GM04503 (cell line): ENCODE results near the gene IRF1.

Experiments used
- DNase-seq: peaks from one replicate; pipeline ENCODE4 v3.0.0-alpha.2; 2012; ENCODE audit warnings: low read depth

Gene IRF1

GRCh38 chr5:132500931-132501628 lies 10.5 kb upstream of the IRF1 start:
- DNase-seq: no peak

DNA sequence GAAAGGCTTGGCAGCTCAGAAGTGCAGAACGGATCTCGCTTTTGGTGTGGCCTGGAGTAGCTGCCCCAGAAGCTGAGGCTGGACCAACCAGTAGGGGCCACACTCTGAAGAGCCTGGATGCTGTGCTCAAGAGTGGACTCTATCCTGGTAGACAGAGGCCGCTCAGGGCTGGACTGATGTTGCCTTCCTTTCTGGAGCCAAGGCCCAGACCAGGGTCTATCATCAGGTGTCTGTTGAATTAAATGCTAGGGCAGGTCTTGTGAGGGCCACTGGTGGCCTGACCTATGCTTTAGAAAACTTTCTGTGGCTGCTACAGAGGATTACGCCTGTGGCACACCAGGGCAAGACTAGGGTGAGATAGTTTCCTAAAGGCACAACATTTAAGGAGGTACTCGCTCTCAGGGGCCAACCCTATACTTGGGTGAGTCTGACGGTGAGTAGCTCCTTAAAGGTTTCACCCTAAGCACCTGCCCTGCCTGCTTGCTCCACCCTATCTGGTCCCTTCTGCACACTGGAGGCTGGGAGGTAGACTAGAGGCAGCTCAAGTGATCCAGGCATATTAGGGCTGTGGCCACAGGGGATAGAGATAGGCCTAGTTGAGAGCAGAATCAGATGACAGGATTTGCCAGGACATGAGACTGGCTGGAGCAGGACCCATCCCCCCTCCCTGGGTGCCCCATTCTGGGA lies 9.8 kb upstream of the IRF1 start:
- DNase-seq: no peak

DNA sequence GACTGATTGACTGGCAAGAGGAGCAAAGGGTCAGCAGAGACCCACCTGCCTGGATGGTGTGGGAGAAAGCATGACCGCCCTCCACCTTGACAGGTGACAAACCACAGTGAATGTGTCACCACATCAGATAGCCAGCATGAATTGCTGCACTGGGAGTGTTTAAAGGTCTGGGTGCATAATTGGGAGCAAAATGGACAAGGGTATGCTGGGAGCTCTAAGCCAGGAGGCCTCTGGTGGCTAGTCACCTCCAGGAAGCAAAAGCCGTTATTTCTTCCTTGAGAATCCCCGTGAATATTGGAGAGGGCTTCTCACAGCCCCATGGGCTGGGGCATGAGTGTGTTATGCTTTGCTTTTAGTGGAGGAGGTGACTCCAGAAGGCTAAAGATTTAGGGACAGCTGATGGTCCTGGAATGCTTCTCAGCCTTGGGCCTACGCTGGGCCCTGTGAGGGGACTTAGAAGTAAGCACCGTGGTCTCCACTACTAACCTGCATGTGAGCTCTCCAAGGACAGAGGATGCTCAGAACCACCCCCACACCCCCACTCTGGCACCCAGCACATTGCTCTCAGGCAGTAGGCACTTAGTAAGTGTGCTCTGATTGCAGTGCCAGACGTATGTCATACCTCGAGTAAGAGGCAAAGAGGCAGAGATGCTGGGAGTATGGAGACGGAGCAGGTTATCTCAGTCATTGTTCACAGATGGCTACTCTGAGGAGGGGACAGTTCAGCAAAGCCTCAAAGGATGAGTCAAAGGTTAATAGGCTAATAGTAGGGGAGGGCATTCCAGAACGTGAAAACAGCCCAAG lies 9.1 kb upstream of the IRF1 start:
- DNase-seq: no peak

DNA sequence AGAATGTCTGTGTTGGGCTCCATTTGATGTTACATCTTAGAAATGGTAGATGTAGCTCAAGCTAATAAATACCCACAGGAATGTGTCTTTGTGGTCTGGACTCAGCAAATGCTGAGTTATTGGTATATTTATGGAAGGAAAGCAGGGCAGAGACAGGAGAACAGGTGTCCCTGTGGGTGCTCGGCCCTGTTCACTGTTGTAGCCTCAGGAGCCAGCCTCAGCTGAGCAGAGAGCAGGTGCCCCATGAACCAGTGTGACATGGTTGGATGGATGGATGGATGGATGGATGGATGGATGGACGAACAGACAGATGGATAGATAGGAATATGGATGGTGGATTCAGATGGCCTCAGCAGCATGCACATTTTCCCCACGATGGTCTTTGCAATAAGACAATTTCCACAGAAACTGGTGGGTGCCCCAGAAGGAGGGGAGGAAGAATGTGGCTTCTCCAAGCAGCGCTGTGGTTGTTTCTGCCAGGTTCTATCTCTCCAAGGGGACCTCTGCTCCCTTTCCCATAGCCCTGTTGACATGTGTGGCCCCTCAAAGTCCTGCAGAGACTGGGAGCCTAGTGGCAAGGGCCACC lies 8.2 kb upstream of the IRF1 start:
- DNase-seq: no peak

GRCh38 chr5:132498152-132498551 lies 7.6 kb upstream of the IRF1 start:
- peak; percentile 51 for DNase-seq

GRCh38 chr5:132497488-132497997 lies 7.0 kb upstream of the IRF1 start:
- peak; percentile 83 for DNase-seq

DNA sequence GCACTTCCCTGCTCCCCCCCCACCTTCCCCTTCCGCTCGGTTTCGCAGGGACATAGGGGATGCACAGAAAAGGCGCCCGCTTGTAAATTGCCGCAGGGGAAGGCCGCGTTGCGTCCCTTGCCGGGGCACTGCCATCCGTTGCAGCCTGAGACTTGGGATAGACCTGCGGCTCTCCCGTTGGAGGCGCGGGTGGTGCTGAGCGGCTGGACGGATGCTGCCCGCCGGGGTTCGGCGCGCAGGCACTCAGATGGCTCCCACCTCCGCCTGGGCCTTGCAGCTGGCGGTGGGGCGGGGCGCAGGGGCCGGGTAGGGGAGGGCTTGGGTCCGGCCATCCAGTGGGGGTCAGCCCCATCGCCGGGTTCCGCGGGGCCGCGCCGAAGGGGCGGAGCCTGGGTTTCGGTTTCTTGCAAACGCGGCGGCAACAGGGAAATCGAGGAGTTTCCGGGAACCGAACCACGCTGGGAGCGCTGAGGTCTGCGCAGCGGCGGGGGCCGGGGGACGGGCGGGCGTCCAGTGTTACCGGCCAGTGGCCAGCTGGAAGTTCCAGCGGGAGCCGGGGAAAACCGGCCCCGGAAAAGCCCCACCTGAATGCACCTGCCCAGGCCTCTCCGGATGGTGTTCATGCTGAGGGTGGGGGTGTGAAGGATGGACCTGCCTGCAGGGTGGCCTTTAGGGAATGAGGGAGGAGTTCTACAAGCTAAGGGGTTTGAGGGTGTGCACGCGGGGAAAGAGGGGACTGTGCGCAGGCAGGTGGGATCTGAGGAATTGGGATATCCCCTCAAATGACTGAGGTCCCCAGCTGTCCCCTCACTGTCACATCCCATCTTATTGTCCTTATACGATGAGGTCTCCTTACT lies 6.3 kb upstream of the IRF1 start:
- no peak for DNase-seq

DNA sequence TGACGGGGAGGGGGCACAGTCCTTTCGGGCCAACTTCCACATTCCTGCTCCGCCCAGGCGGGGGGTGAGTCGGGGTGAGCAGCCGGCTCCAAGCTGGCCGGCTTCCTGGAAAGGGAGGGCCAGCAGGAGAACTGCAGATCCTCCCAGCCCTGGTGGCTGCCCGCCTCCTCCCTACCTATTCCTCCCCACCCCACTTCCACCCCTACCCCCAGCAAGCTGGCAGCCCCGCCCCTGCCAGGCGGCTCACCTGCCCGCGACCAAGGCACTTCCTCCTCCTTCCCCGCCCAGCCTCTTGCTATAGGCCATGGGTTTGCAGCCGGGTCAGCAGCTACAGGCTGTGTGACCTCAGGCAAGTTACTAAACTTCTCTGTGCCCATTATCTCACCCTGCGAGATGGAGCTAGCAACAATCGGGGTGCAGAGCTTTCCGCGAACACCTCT lies 5.6 kb upstream of the IRF1 start:
- peak; percentile 39 for DNase-seq

GRCh38 chr5:132495667-132496190 lies 5.2 kb upstream of the IRF1 start:
- peak; percentile 48 for DNase-seq

- DNase-seq: no peak
Observed at GRCh38 chr5:132493821-132494220, 3.2 kb upstream of the IRF1 start.

GRCh38 chr5:132493241-132493640 lies 2.7 kb upstream of the IRF1 start:
- no peak for DNase-seq

DNA sequence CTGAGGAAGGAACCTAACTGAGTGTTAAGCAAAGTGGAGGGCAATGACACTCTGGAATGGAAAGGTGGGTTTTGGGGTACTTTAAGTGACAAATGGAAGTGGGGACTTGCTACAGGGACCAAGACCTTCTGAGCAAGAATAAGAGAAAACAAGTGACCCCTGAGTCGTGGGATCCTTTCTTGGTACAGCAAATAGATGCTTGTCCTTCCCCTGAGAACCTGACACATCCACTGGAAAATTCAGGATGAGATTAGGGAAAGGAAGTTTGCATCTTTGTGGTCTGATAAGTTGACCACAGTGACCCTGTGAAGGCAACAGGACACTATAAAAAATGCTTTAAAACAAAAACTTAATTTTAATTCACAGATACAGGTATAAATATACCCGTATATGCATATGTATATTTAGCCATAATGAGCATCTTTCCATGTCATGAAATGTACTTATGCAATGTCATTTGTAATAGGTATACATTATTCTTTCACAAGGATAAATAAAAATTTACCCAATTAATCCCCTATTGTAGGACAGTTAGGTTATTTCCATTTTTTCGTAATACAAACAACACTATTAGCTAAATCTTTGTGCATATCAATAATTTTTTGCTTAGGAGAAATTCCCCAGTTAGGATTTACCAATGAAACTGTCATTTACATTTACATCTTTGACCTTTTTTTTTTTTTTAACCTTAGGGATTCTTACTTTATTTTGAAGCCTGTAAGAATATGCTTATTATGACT lies 2.0 kb upstream of the IRF1 start:
- no peak for DNase-seq

GRCh38 chr5:132491368-132492364 lies 1.1 kb upstream of the IRF1 start:
- no peak for DNase-seq

DNA sequence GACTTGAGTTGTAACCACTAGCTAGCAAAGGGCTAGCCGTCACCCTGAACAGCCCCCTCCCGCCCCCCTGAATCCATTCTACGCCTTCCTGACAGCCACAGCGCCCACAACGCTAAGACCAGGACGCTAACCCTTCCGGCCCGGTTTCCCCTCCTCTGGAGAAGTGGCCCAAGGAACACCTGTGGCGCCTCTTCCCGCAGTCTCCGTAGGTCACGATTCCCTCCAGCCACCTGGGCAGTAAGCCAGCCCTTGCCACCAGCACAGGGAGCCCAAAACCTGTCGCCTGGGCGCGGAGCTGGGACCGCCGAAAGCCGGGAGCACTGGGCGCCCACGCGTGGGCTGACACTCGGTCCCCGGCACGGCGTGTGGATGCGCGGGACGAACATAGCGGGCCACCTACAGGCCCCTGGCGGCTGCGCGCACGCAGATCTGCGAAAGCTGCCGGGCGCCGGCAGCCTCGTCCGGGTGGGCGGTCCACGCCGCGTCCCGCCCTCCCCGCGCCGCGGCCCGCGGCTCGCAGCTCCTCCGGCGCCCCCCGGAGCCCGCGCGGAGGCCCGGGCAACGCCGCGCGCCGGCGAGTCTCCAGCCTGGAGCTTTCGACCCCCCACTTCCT lies 596 bp downstream of the IRF1 start:
- DNase-seq: no peak

GRCh38 chr5:132489051-132489770 lies 1.4 kb downstream of the IRF1 start:
- no peak for DNase-seq

DNA sequence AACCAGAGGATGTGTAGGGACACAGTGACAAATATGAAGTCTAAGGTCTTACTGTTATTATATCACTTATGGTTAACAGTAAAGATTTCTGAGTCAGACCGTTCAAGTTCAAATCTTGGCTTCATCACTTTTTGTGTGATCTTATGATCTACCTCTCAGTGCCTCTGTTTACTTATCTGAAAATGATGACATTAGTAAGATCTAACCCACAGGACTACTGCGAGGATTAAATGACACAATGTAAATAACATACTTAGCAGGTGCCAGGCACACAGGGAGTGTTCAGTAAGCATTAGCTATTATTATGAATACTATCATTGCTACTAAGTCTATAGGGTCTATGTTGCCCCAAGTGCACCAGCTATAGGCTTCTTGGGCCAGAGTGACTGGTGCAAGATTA lies 2.0 kb downstream of the IRF1 start:
- DNase-seq: no peak

GRCh38 chr5:132487841-132488555 lies 2.6 kb downstream of the IRF1 start:
- no peak for DNase-seq

GRCh38 chr5:132487095-132487428 lies 3.5 kb downstream of the IRF1 start:
- no peak for DNase-seq
